ENCODE results near the gene TSHZ2. TPM values are rescaled to one million over a fixed set of nuclear protein-coding genes. Genes with fewer than 3 reads are reported as not detected.

TSHZ2 gene
- total and polyA plus RNA-seq, 2 experiments from 2014 or later = 10.4 to 32.0 TPM

GRCh38 chr20:53274365-53274764, 302.2 kb downstream of the TSHZ2 start:
- H3K4me3 ChIP-seq = no peak overlapping the region
- no peak for DNase-seq (ENCODE audit: low read depth in 1 of 2, low spot score in 1 of 2)
- no peaks in the 10 kb centered on the region for H3K4me1 ChIP-seq (ENCODE audit: low read depth)
- no peaks in the 10 kb centered on the region for H3K36me3 ChIP-seq
- TF ChIP-seq CTCF (IDR thresholded peaks at IDR 0.05; ENCODE audit: low read depth, low read length) = no peak
- no peaks in the 10 kb centered on the region for H3K27me3 ChIP-seq
- H3K9me3 ChIP-seq (ENCODE audit: low read depth) = no peaks in the 10 kb centered on the region
- H3K27ac ChIP-seq = no peak overlapping the region

GRCh38 chr20:53274807-53275206, 302.6 kb downstream of the TSHZ2 start:
- no peaks in the 10 kb centered on the region for H3K27me3 ChIP-seq
- no peak overlapping the region for H3K4me3 ChIP-seq
- no peaks in the 10 kb centered on the region for H3K9me3 ChIP-seq (ENCODE audit: low read depth)
- H3K27ac ChIP-seq = no peak overlapping the region
- H3K4me1 ChIP-seq (ENCODE audit: low read depth) = no peaks in the 10 kb centered on the region
- no peak for DNase-seq (ENCODE audit: low read depth in 1 of 2, low spot score in 1 of 2)
- TF ChIP-seq CTCF (IDR thresholded peaks at IDR 0.05; ENCODE audit: low read depth, low read length) = no peak
- H3K36me3 ChIP-seq = no peaks in the 10 kb centered on the region

- Histone ChIP-seq H3K4me1 (ENCODE audit: low read depth) (no peaks in the 10 kb centered on the region), H3K9me3 (ENCODE audit: low read depth) (no peaks in the 10 kb centered on the region), H3K27ac (no peak overlapping the region), H3K27me3 (no peaks in the 10 kb centered on the region), H3K36me3 (no peaks in the 10 kb centered on the region), H3K4me3 (no peak overlapping the region)
- no peak for TF ChIP-seq CTCF (IDR thresholded peaks at IDR 0.05; ENCODE audit: low read depth, low read length)
- no peak for DNase-seq (ENCODE audit: low read depth in 1 of 2, low spot score in 1 of 2)
Measured at GRCh38 chr20:53276143-53276542, 304.0 kb downstream of the TSHZ2 start.

- Histone ChIP-seq H3K4me1 (ENCODE audit: low read depth) (no peaks in the 10 kb centered on the region), H3K9me3 (ENCODE audit: low read depth) (no peaks in the 10 kb centered on the region), H3K27ac (no peak overlapping the region), H3K4me3 (no peak overlapping the region), H3K27me3 (no peaks in the 10 kb centered on the region), H3K36me3 (no peaks in the 10 kb centered on the region)
- DNase-seq (ENCODE audit: low read depth in 1 of 2, low spot score in 1 of 2) = no peak
- no peak for TF ChIP-seq CTCF (IDR thresholded peaks at IDR 0.05; ENCODE audit: low read depth, low read length)
Measured at GRCh38 chr20:53278555-53278954, 306.4 kb downstream of the TSHZ2 start.

- DNase-seq (ENCODE audit: low read depth in 1 of 2, low spot score in 1 of 2) = no peak
- Histone ChIP-seq H3K9me3 (ENCODE audit: low read depth) (no peaks in the 10 kb centered on the region), H3K36me3 (no peaks in the 10 kb centered on the region), H3K4me1 (ENCODE audit: low read depth) (no peaks in the 10 kb centered on the region), H3K27me3 (no peaks in the 10 kb centered on the region), H3K4me3 (no peak overlapping the region), H3K27ac (no peak overlapping the region)
- no peak for TF ChIP-seq CTCF (IDR thresholded peaks at IDR 0.05; ENCODE audit: low read depth, low read length)
Measured at GRCh38 chr20:53279735-53280134, 307.6 kb downstream of the TSHZ2 start.

GRCh38 chr20:53281557-53282117, 309.5 kb downstream of the TSHZ2 start:
- Histone ChIP-seq H3K4me3 (no peak overlapping the region), H3K4me1 (ENCODE audit: low read depth) (no peaks in the 10 kb centered on the region), H3K36me3 (no peaks in the 10 kb centered on the region), H3K27ac (no peak overlapping the region), H3K27me3 (no peaks in the 10 kb centered on the region), H3K9me3 (ENCODE audit: low read depth) (no peaks in the 10 kb centered on the region)
- TF ChIP-seq CTCF (IDR thresholded peaks at IDR 0.05; ENCODE audit: low read depth, low read length) = no peak
- no peak for DNase-seq (ENCODE audit: low read depth in 1 of 2, low spot score in 1 of 2)

All from cardiac muscle cell (in vitro differentiated cells and primary cell).